Measurements from ENCODE around the gene PLA2G4E. TPM values are rescaled to one million over a fixed set of nuclear protein-coding genes. Genes with fewer than 3 reads are reported as not detected.

The PLA2G4E gene
- total RNA-seq, result 0.27 and 0.39 TPM in 2 replicates

GRCh38 chr15:42020713-42021273 lies at the start of gene PLA2G4E:
Gene PLA2G4E, minus strand, starts transcription at chr15:42021042. Its CDS starts 12 bp downstream, at chr15:42021030.

GRCh38 chr15:41972253-41973242 lies 48.3 kb downstream of the PLA2G4E start, which contains the start of gene EHD4:
Gene EHD4, minus strand, starts transcription at chr15:41972557. Its CDS starts 63 bp downstream, at chr15:41972494.

Other genes with a start within 250 kb of the PLA2G4E start
- 27.8 and 35.2 TPM in 2 replicates for gene MAPKBP1, start 246.6 kb downstream of the PLA2G4E start, total RNA-seq
- 15.5 and 24.1 TPM in 2 replicates for gene JMJD7, start 192.9 kb downstream of the PLA2G4E start, total RNA-seq
- 0.23 and 1.7 TPM in 2 replicates for gene PLA2G4B, start 182.2 kb downstream of the PLA2G4E start, total RNA-seq
- gene SPTBN5, start 127.0 kb downstream of the PLA2G4E start, total RNA-seq, result 0.04 and 0.31 TPM in 2 replicates
- 40.3 and 41.4 TPM in 2 replicates for gene EHD4, start 48.5 kb downstream of the PLA2G4E start, total RNA-seq
- gene PLA2G4D, start 73.5 kb upstream of the PLA2G4E start, total RNA-seq, result 0.08 TPM in 1 of 2 replicates, not detected in the other
- gene PLA2G4F, start 135.6 kb upstream of the PLA2G4E start, total RNA-seq, result 0.46 and 1.9 TPM in 2 replicates
- 15.2 and 24.7 TPM in 2 replicates for gene VPS39, start 187.3 kb upstream of the PLA2G4E start, total RNA-seq

Data from hair follicular keratinocyte (primary cell).